Measurements from ENCODE around the gene TBX21. TPM values are rescaled to one million over a fixed set of nuclear protein-coding genes. Genes with fewer than 3 reads are reported as not detected.
"Not testable (repeated sequence)": the region's sequence is repeated elsewhere in the genome, so short reads cannot be mapped to it uniquely, and the experiment has no call there.

Gene TBX21
- total RNA-seq, 4 donors from 2014 or later, result 0.12 to 1.9 (median 1.2) TPM; not detected in 1

- intact Hi-C loops (cut with DNase I; ENCODE audit: low total_unique reads), result no loop called here
- TF ChIP-seq CTCF (IDR thresholded peaks at IDR 0.05), result no peak
- no peak for TF ChIP-seq POLR2A (IDR thresholded peaks at IDR 0.05)
- H3K4me3 ChIP-seq (ENCODE audit: low read depth, poor library complexity, severe bottlenecking), result no peak overlapping the region
- 34 to 48% methylated on average over 1 of the region's 1 CpG for WGBS, 2 donors
- no peak for DNase-seq (ENCODE audit: low spot score in 2 of 2)
These were observed 24.4 kb downstream of the TBX21 start for GRCh38 chr17:47757386-47757785.

GRCh38 chr17:47760409-47761140, 27.5 kb downstream of the TBX21 start:
- WGBS, 2 donors, result 70 to 81% methylated on average over 5 of the region's 5 CpGs
- H3K4me3 ChIP-seq (ENCODE audit: low read depth, poor library complexity, severe bottlenecking), result no peak overlapping the region
- no peak for TF ChIP-seq POLR2A (IDR thresholded peaks at IDR 0.05)
- no peak for TF ChIP-seq CTCF (IDR thresholded peaks at IDR 0.05)
- intact Hi-C loops (cut with DNase I; ENCODE audit: low total_unique reads), result no loop called here
- DNase-seq (ENCODE audit: low spot score in 2 of 2), result no peak

DNA sequence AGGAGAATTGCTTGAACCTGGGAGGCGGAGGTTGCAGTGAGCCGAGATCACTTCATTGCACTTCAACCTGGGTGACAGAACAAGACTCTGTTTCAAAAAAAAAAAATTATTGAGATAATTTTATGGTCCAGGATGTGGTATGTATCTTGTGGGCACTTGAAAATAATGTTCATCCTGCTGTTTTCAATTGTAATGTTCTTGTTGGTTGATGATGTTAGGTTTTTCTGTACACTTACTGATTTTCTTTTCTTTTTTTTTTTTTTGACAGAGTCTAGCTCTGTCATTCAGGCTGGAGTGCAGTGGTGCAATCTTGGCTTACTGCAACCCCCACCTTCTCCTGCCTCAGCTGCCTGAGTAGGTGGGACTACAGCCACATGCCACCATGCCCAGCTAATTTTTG, 29.7 kb downstream of the TBX21 start:
- TF ChIP-seq POLR2A (IDR thresholded peaks at IDR 0.05) (no peak), CTCF (IDR thresholded peaks at IDR 0.05) (no peak)
- H3K4me3 ChIP-seq (ENCODE audit: low read depth, poor library complexity, severe bottlenecking), result no peak overlapping the region
- no peak for DNase-seq (ENCODE audit: low spot score in 2 of 2)
- 87% methylated on average over 2 of the region's 2 CpGs for WGBS, 2 donors
- intact Hi-C loops (cut with DNase I; ENCODE audit: low total_unique reads), result no loop called here

- no peak overlapping the region for H3K4me3 ChIP-seq (ENCODE audit: low read depth, poor library complexity, severe bottlenecking)
- intact Hi-C loops (cut with DNase I; ENCODE audit: low total_unique reads), result no loop called here
- 83 to 85% methylated on average over 3 of the region's 3 CpGs for WGBS, 2 donors
- TF ChIP-seq CTCF (IDR thresholded peaks at IDR 0.05), result no peak
- no peak for TF ChIP-seq POLR2A (IDR thresholded peaks at IDR 0.05)
- no peak for DNase-seq (ENCODE audit: low spot score in 2 of 2)
These were observed 31.0 kb downstream of the TBX21 start for GRCh38 chr17:47763913-47764582.

GRCh38 chr17:47773649-47774048, 40.6 kb downstream of the TBX21 start:
- WGBS, 2 donors, result 85 to 90% methylated on average over 9 of the region's 9 CpGs
- intact Hi-C loops (cut with DNase I; ENCODE audit: low total_unique reads), result loop anchor here (5.0 kb wide), 1 partner anchor 1806 kb away; no protein-coding TSS in a partner anchor
- DNase-seq (ENCODE audit: low spot score in 2 of 2), result not testable (repeated sequence)

GRCh38 chr17:47774331-47774730, 41.3 kb downstream of the TBX21 start:
- H3K4me3 ChIP-seq (ENCODE audit: low read depth, poor library complexity, severe bottlenecking), result no peak overlapping the region
- TF ChIP-seq CTCF (IDR thresholded peaks at IDR 0.05) (no peak), POLR2A (IDR thresholded peaks at IDR 0.05) (no peak)
- DNase-seq (ENCODE audit: low spot score in 2 of 2), result no peak
- 63 to 74% methylated on average over 4 of the region's 4 CpGs for WGBS, 2 donors
- intact Hi-C loops (cut with DNase I; ENCODE audit: low total_unique reads), result loop anchor here (5.0 kb wide), 1 partner anchor 1807 kb away; no protein-coding TSS in a partner anchor

More at GRCh38 chr17:47773649-47774048, 40.6 kb downstream of the TBX21 start:
- H3K4me3 ChIP-seq (ENCODE audit: low read depth, poor library complexity, severe bottlenecking), result not testable (repeated sequence)
